ENCODE data around the gene TAF1D.

The TAF1D gene

GRCh38 chr11:93717501-93717900 lies 23.8 kb downstream of the TAF1D start:
- no peak for TF ChIP-seq CTCF (IDR thresholded peaks at IDR 0.05)
- no peak for DNase-seq
- intact Hi-C loops (cut with DNase I; ENCODE audit: low total_unique reads): no loop called here
- peaks cover 11 to 48% (median 29%) of the 10 kb centered on the region in 3 donors for H3K36me3 ChIP-seq
- no peaks in the 10 kb centered on the region for H3K9me3 ChIP-seq
- no peak overlapping the region for H3K27ac ChIP-seq
- no peak overlapping the region for H3K4me3 ChIP-seq
- no peaks in the 10 kb centered on the region for H3K4me1 ChIP-seq
- H3K27me3 ChIP-seq: no peaks in the 10 kb centered on the region

GRCh38 chr11:93715797-93716396 lies 25.4 kb downstream of the TAF1D start:
- no peak for DNase-seq
- no peaks in the 10 kb centered on the region for H3K27me3 ChIP-seq
- no peaks in the 10 kb centered on the region for H3K9me3 ChIP-seq
- H3K4me3 ChIP-seq: no peak overlapping the region
- no peaks in the 10 kb centered on the region for H3K4me1 ChIP-seq
- peaks cover 0 to 41% (median 34%) of the 10 kb centered on the region in 3 donors for H3K36me3 ChIP-seq
- intact Hi-C loops (cut with DNase I; ENCODE audit: low total_unique reads): no loop called here
- no peak overlapping the region for H3K27ac ChIP-seq
- no peak for TF ChIP-seq CTCF (IDR thresholded peaks at IDR 0.05)

GRCh38 chr11:93712678-93713077 lies 28.6 kb downstream of the TAF1D start:
- no peaks in the 10 kb centered on the region for H3K4me1 ChIP-seq
- TF ChIP-seq CTCF (IDR thresholded peaks at IDR 0.05): no peak
- H3K4me3 ChIP-seq: no peak overlapping the region
- H3K27ac ChIP-seq: no peak overlapping the region
- H3K9me3 ChIP-seq: peaks cover 0 to 11% (median 0%) of the 10 kb centered on the region in 3 donors
- intact Hi-C loops (cut with DNase I; ENCODE audit: low total_unique reads): no loop called here
- no peak for DNase-seq
- peaks cover 29 to 63% (median 61%) of the 10 kb centered on the region in 3 donors for H3K36me3 ChIP-seq
- no peaks in the 10 kb centered on the region for H3K27me3 ChIP-seq

- DNase-seq: no peak
- no peak for TF ChIP-seq CTCF (IDR thresholded peaks at IDR 0.05)
- Histone ChIP-seq H3K9me3 (peaks cover 0 to 11% (median 0%) of the 10 kb centered on the region in 3 donors), H3K36me3 (peaks cover 48 to 68% (median 54%) of the 10 kb centered on the region in 3 donors), H3K4me3 (no peak overlapping the region), H3K4me1 (no peaks in the 10 kb centered on the region), H3K27ac (no peak overlapping the region), H3K27me3 (no peaks in the 10 kb centered on the region)
- intact Hi-C loops (cut with DNase I; ENCODE audit: low total_unique reads): no loop called here
These were observed 31.1 kb downstream of the TAF1D start for GRCh38 chr11:93710239-93710638.

- Histone ChIP-seq H3K36me3 (peaks cover 44 to 86% (median 58%) of the 10 kb centered on the region in 3 donors), H3K4me3 (no peak overlapping the region), H3K9me3 (peaks cover 0 to 2% (median 0%) of the 10 kb centered on the region in 3 donors), H3K27me3 (no peaks in the 10 kb centered on the region), H3K4me1 (no peaks in the 10 kb centered on the region), H3K27ac (no peak overlapping the region)
- intact Hi-C loops (cut with DNase I; ENCODE audit: low total_unique reads): no loop called here
- TF ChIP-seq CTCF (IDR thresholded peaks at IDR 0.05): no peak
- no peak for DNase-seq
These were observed 37.1 kb downstream of the TAF1D start for GRCh38 chr11:93704237-93704636.
